Measurements from ENCODE around the gene SOBP. TPM values are rescaled to one million over a fixed set of nuclear protein-coding genes. Genes with fewer than 3 reads are reported as not detected.

The SOBP gene
- polyA plus RNA-seq, 1 donor (not counting 4 experiments of a cell fraction or from before 2014, with no cell fraction given) = not detected

DNA sequence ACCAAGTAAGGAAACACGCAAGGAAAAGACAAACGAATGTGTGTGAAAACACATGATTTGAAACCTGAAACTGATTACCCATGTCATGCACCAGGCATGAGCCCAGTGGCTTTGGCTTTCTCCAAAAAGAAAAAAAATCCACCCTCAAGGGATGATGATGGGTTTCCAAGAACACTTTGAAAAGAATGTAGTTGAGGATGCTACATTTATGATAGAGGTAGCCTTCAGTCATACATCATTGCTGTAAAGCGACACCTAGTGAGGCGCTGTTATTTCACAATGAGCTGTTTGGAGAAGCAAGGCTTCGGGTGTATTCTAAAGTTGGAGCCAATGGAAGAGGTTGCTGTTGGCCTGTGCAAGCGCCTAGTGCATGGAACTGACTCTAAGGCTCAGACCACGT lies 209.3 kb downstream of the SOBP start:
- H3K27ac ChIP-seq (ENCODE audit: control insufficient read depth, insufficient read depth, low read length) = no peak overlapping the region
- no peaks in the 10 kb centered on the region for H4K20me1 ChIP-seq (ENCODE audit: control insufficient read depth, extremely low read depth, insufficient read depth, low read length)
- no peaks in the 10 kb centered on the region for H3K9me3 ChIP-seq (ENCODE audit: control insufficient read depth, low read depth, low read length)
- H3K9me1 ChIP-seq (ENCODE audit: control insufficient read depth, extremely low read depth, insufficient read depth, low read length) = no peaks in the 10 kb centered on the region
- no peak overlapping the region for H3K4me3 ChIP-seq (ENCODE audit: control insufficient read depth in 2 of 3, extremely low read depth in 1 of 3, insufficient read depth in 2 of 3, low read depth in 1 of 3, low read length in 3 of 3)
- no peak for TF ChIP-seq EZH2 (IDR thresholded peaks at IDR 0.05; ENCODE audit: low read length)
- TF ChIP-seq, protein P1, sequence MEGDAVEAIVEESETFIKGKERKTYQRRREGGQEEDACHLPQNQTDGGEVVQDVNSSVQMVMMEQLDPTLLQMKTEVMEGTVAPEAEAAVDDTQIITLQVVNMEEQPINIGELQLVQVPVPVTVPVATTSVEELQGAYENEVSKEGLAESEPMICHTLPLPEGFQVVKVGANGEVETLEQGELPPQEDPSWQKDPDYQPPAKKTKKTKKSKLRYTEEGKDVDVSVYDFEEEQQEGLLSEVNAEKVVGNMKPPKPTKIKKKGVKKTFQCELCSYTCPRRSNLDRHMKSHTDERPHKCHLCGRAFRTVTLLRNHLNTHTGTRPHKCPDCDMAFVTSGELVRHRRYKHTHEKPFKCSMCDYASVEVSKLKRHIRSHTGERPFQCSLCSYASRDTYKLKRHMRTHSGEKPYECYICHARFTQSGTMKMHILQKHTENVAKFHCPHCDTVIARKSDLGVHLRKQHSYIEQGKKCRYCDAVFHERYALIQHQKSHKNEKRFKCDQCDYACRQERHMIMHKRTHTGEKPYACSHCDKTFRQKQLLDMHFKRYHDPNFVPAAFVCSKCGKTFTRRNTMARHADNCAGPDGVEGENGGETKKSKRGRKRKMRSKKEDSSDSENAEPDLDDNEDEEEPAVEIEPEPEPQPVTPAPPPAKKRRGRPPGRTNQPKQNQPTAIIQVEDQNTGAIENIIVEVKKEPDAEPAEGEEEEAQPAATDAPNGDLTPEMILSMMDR (optimal IDR thresholded peaks at IDR 0.05 in 1 of 3, IDR thresholded peaks at IDR 0.05 in 1 of 3, conservative IDR thresholded peaks at IDR 0.05 in 1 of 3; ENCODE audit: extremely low read depth in 1 of 3, insufficient read depth in 2 of 3, low read length in 3 of 3) = no peak
- H3K4me1 ChIP-seq (ENCODE audit: control insufficient read depth, extremely low read depth, insufficient read depth, low read length) = no peaks in the 10 kb centered on the region
- H3K4me2 ChIP-seq (ENCODE audit: control insufficient read depth, extremely low read depth, insufficient read depth, low read depth, low read length) = no peak overlapping the region
- H3K27me3 ChIP-seq (ENCODE audit: control insufficient read depth, extremely low read depth, insufficient read depth, low read length) = peaks cover 7% of the 10 kb centered on the region
- FAIRE-seq (no peak), DNase-seq (ENCODE audit: low read depth, low spot score) (no peak)
- H3K79me2 ChIP-seq (ENCODE audit: control insufficient read depth, insufficient read depth, low read length) = no peaks in the 10 kb centered on the region
- H3K36me3 ChIP-seq (ENCODE audit: control insufficient read depth in 2 of 2, extremely low read depth in 1 of 2, insufficient read depth in 2 of 2, low read length in 2 of 2) = no peaks in the 10 kb centered on the region
- H3K9ac ChIP-seq (ENCODE audit: control insufficient read depth, extremely low read depth, insufficient read depth, low read length) = no peak overlapping the region
- dilution Hi-C loops (cut with MboI; ENCODE audit: extremely low pct_ligation_motif_present, low sequenced_read_pairs) = no loop called here
- no peak overlapping the region for H2AFZ ChIP-seq (ENCODE audit: control insufficient read depth, low read length)

DNA sequence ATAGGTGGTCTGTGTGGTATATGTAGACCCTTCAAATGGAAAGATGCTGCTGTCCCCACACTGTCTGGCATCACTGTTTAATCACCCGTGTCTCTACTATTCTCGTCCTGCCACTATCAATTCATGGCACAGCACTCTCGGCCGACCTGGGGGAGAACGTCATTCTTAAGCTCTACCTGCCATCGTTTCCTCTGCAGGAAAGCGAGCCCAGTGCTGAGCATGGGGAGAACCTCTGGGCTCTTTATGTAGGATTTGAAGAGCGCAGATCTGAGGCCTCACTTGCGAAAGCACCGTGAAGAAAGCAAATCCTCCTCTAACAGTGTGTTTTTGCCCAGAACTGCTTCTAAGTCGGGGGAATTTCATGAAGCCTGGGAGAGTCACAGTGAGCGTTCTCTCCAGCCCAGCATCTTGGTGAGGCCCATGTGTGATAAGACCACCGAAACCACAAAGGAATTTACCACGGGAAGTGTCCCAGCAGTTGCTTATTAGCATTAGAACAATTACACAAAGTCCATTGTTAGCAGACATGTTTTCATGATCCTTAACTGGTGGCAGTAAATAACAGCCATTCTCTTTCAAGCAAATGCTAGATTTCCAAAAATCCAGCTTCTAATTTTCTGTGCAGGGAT lies 209.9 kb downstream of the SOBP start:
- dilution Hi-C loops (cut with MboI; ENCODE audit: extremely low pct_ligation_motif_present, low sequenced_read_pairs) = no loop called here
- Histone ChIP-seq H3K27me3 (ENCODE audit: control insufficient read depth, extremely low read depth, insufficient read depth, low read length) (peaks cover 7% of the 10 kb centered on the region), H3K36me3 (ENCODE audit: control insufficient read depth in 2 of 2, extremely low read depth in 1 of 2, insufficient read depth in 2 of 2, low read length in 2 of 2) (no peaks in the 10 kb centered on the region), H3K9ac (ENCODE audit: control insufficient read depth, extremely low read depth, insufficient read depth, low read length) (no peak overlapping the region), H3K4me3 (ENCODE audit: control insufficient read depth in 2 of 3, extremely low read depth in 1 of 3, insufficient read depth in 2 of 3, low read depth in 1 of 3, low read length in 3 of 3) (no peak overlapping the region), H3K27ac (ENCODE audit: control insufficient read depth, insufficient read depth, low read length) (no peak overlapping the region), H4K20me1 (ENCODE audit: control insufficient read depth, extremely low read depth, insufficient read depth, low read length) (no peaks in the 10 kb centered on the region), H2AFZ (ENCODE audit: control insufficient read depth, low read length) (no peak overlapping the region), H3K4me2 (ENCODE audit: control insufficient read depth, extremely low read depth, insufficient read depth, low read depth, low read length) (no peak overlapping the region), H3K4me1 (ENCODE audit: control insufficient read depth, extremely low read depth, insufficient read depth, low read length) (no peaks in the 10 kb centered on the region), H3K9me1 (ENCODE audit: control insufficient read depth, extremely low read depth, insufficient read depth, low read length) (no peaks in the 10 kb centered on the region), H3K79me2 (ENCODE audit: control insufficient read depth, insufficient read depth, low read length) (no peaks in the 10 kb centered on the region), H3K9me3 (ENCODE audit: control insufficient read depth, low read depth, low read length) (no peaks in the 10 kb centered on the region)
- no peak for TF ChIP-seq EZH2 (IDR thresholded peaks at IDR 0.05; ENCODE audit: low read length)
- TF ChIP-seq, protein P1 (optimal IDR thresholded peaks at IDR 0.05 in 1 of 3, IDR thresholded peaks at IDR 0.05 in 1 of 3, conservative IDR thresholded peaks at IDR 0.05 in 1 of 3; ENCODE audit: extremely low read depth in 1 of 3, insufficient read depth in 2 of 3, low read length in 3 of 3) = no peak
- DNase-seq (ENCODE audit: low read depth, low spot score) (no peak), FAIRE-seq (no peak)
